ENCODE results near the gene TOM1L2.
"Not testable (repeated sequence)": the region's sequence is repeated elsewhere in the genome, so short reads cannot be mapped to it uniquely, and the experiment has no call there.

The TOM1L2 gene

GRCh38 chr17:17966399-17966798, 5.8 kb downstream of the TOM1L2 start:
- DNase-seq: no peak

- DNase-seq: no peak
Measured at GRCh38 chr17:17965152-17965721, 7.0 kb downstream of the TOM1L2 start.

- DNase-seq: no peak
Measured at GRCh38 chr17:17964710-17965109, 7.5 kb downstream of the TOM1L2 start.

GRCh38 chr17:17963694-17964436, 8.3 kb downstream of the TOM1L2 start:
- DNase-seq: no peak

GRCh38 chr17:17963066-17963465, 9.1 kb downstream of the TOM1L2 start:
- DNase-seq: no peak

- no peak for DNase-seq
Measured at GRCh38 chr17:17960500-17961030, 11.6 kb downstream of the TOM1L2 start.

- DNase-seq: peak in 1 of 2 experiments; percentile 23
Measured at GRCh38 chr17:17959520-17960361, 12.5 kb downstream of the TOM1L2 start.

GRCh38 chr17:17958982-17959381, 13.2 kb downstream of the TOM1L2 start:
- no peak for DNase-seq

GRCh38 chr17:17957584-17957916, 14.7 kb downstream of the TOM1L2 start:
- DNase-seq: no peak

GRCh38 chr17:17955790-17956341, 16.3 kb downstream of the TOM1L2 start:
- not testable (repeated sequence) for DNase-seq

- DNase-seq: no peak
Measured at GRCh38 chr17:17954079-17954478, 18.1 kb downstream of the TOM1L2 start.

- no peak for DNase-seq
Measured at GRCh38 chr17:17952691-17953090, 19.5 kb downstream of the TOM1L2 start.

- DNase-seq: no peak
Measured at GRCh38 chr17:17951524-17951923, 20.7 kb downstream of the TOM1L2 start.

- no peak for DNase-seq
Measured at GRCh38 chr17:17950806-17951205, 21.4 kb downstream of the TOM1L2 start.

- DNase-seq: no peak
Measured at GRCh38 chr17:17950347-17950746, 21.9 kb downstream of the TOM1L2 start.

- DNase-seq: no peak
Measured at GRCh38 chr17:17947966-17948365, 24.2 kb downstream of the TOM1L2 start.

GRCh38 chr17:17947309-17947708, 24.9 kb downstream of the TOM1L2 start:
- no peak for DNase-seq

GRCh38 chr17:17946093-17946492, 26.1 kb downstream of the TOM1L2 start:
- no peak for DNase-seq

GRCh38 chr17:17944743-17945142, 27.5 kb downstream of the TOM1L2 start:
- DNase-seq: no peak

- DNase-seq: no peak
Measured at GRCh38 chr17:17944242-17944641, 28.0 kb downstream of the TOM1L2 start.

GRCh38 chr17:17943281-17943984, 28.8 kb downstream of the TOM1L2 start:
- DNase-seq: no peak

- no peak for DNase-seq
Measured at GRCh38 chr17:17942846-17943245, 29.4 kb downstream of the TOM1L2 start.

- DNase-seq: no peak
Measured at GRCh38 chr17:17941015-17941414, 31.2 kb downstream of the TOM1L2 start.
